HepG2 (cell line): ENCODE measurements around the gene FAM168A. TPM values are rescaled to one million over a fixed set of nuclear protein-coding genes. Genes with fewer than 3 reads are reported as not detected.

Experiments used
- EZH2 ChIP-seq: conservative IDR thresholded peaks from 2 replicates; pipeline ENCODE4 v1.6.1; 2012; ENCODE audit warnings: mild to moderate bottlenecking, low read depth, low read length, moderate library complexity
- NRL ChIP-seq: sonication (generic); formaldehyde crosslinking; IDR thresholded peaks from 2 replicates; pipeline ENCODE4 v1.5.0; 2020; ENCODE audit warnings: missing genetic modification reagents, mild to moderate bottlenecking, moderate library complexity, borderline replicate concordance
- STAT5B ChIP-seq: sonication (generic); formaldehyde crosslinking; IDR thresholded peaks from 2 replicates; pipeline ENCODE4 v1.4.0; 2020; ENCODE audit warnings: missing genetic modification reagents
- ZEB1 ChIP-seq: IDR thresholded peaks from 2 replicates; pipeline ENCODE4 v1.6.1; 2012; ENCODE audit warnings: mild to moderate bottlenecking, low read depth, inconsistent platforms; ENCODE audit not compliant: insufficient replicate concordance
- ZNF34 ChIP-seq: sonication (generic); formaldehyde crosslinking; IDR thresholded peaks from 2 replicates; pipeline ENCODE4 v1.4.0; 2020; ENCODE audit warnings: mild to moderate bottlenecking, missing genetic modification reagents, borderline replicate concordance
- polyA plus RNA-seq, 8 experiments: library from polyadenylated mRNA; depleted of rRNA in 3 of 8; stranded (reverse) in 7 of 8; unstranded in 1 of 8; fragments of >200 nt; fragmentation: Illumina TruSeq in 4 of 8; extraction: Trizol in 4 of 8; gene quantifications; 2 replicates each; pipeline versions ENCODE4 v1.2.1 to v1.2.3, GENCODE V29; 2011 to 2016; ENCODE audit warnings: low read depth in 4 of 8, missing spikeins in 1 of 8, mixed read lengths in 1 of 8; ENCODE audit not compliant: insufficient read depth in 1 of 8
- total RNA-seq, 5 experiments: library from RNA; depleted of rRNA; stranded (reverse); fragments of >200 nt; fragmentation: Illumina TruSeq; extraction: Trizol; gene quantifications; 2 replicates each; pipeline ENCODE4 v1.2.3, GENCODE V29; 2016; ENCODE audit warnings: low read depth in 1 of 5
- TF ChIP-seq, protein P1 (sequence below): sonication (generic); formaldehyde crosslinking; IDR thresholded peaks from 2 replicates; pipeline ENCODE4 v1.8.1; 2023; ENCODE audit warnings: missing genetic modification reagents, inconsistent platforms, borderline replicate concordance
- TF ChIP-seq, protein P2 (sequence below): sonication (generic); formaldehyde crosslinking; conservative IDR thresholded peaks from 2 replicates; pipeline ENCODE4 v1.4.0; 2020; ENCODE audit warnings: mild to moderate bottlenecking, missing genetic modification reagents, moderate library complexity
- TF ChIP-seq, protein P3 (sequence below): sonication (generic); formaldehyde crosslinking; IDR thresholded peaks from 2 replicates; pipeline ENCODE4 v1.4.0; 2020; ENCODE audit warnings: missing genetic modification reagents, borderline replicate concordance
- TF ChIP-seq, protein P4 (sequence below): sonication (generic); formaldehyde crosslinking; IDR thresholded peaks from 2 replicates; pipeline ENCODE4 v1.5.0; 2020; ENCODE audit warnings: missing genetic modification reagents

Gene FAM168A
- total and polyA plus RNA-seq, 2 of the 13 experiments (the other 11 are each of a cell fraction or from before 2014, with no cell fraction given): 13.9 to 15.8 TPM

DNA sequence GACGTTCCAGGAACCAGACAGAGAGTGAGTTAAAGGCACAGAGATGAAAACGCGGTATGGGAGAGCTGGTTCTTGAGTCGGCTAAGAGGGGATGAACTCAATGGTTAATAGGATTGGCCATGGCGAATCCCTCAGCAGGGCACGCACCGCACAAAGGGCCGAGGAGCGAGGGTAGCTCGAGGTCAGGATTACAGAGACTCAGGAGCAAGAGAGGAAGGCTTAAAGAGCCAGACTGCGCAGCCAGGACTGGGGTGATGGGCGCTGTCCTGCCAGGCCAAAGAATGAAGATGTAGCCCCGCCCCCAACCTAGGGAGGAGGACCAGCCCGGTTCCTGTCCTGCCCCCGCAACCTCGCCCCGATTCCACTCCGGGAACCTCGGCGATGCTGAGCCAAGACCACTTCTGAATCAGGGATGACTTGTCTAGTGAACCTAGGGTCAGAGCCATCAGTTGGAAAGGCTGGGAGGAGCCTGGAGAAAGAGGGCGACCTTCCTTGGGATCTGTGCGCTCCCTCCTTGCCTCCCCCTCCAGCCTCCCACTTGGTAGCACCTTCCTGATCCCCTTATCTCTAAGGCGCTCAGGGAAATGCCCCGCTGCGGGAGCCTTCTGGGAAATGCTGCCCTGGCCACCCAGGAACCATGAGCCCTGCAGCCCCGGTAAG is 48.2 kb upstream of the FAM168A start, which contains the start of gene PLEKHB1 (continued):
- TF ChIP-seq, protein P1, sequence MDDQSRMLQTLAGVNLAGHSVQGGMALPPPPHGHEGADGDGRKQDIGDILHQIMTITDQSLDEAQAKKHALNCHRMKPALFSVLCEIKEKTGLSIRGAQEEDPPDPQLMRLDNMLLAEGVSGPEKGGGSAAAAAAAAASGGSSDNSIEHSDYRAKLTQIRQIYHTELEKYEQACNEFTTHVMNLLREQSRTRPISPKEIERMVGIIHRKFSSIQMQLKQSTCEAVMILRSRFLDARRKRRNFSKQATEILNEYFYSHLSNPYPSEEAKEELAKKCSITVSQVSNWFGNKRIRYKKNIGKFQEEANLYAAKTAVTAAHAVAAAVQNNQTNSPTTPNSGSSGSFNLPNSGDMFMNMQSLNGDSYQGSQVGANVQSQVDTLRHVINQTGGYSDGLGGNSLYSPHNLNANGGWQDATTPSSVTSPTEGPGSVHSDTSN (CRISPR knock-in tag): no peak
- TF ChIP-seq NRL (CRISPR knock-in tag): no peak
- TF ChIP-seq STAT5B (CRISPR knock-in tag): no peak
- TF ChIP-seq, protein P2, sequence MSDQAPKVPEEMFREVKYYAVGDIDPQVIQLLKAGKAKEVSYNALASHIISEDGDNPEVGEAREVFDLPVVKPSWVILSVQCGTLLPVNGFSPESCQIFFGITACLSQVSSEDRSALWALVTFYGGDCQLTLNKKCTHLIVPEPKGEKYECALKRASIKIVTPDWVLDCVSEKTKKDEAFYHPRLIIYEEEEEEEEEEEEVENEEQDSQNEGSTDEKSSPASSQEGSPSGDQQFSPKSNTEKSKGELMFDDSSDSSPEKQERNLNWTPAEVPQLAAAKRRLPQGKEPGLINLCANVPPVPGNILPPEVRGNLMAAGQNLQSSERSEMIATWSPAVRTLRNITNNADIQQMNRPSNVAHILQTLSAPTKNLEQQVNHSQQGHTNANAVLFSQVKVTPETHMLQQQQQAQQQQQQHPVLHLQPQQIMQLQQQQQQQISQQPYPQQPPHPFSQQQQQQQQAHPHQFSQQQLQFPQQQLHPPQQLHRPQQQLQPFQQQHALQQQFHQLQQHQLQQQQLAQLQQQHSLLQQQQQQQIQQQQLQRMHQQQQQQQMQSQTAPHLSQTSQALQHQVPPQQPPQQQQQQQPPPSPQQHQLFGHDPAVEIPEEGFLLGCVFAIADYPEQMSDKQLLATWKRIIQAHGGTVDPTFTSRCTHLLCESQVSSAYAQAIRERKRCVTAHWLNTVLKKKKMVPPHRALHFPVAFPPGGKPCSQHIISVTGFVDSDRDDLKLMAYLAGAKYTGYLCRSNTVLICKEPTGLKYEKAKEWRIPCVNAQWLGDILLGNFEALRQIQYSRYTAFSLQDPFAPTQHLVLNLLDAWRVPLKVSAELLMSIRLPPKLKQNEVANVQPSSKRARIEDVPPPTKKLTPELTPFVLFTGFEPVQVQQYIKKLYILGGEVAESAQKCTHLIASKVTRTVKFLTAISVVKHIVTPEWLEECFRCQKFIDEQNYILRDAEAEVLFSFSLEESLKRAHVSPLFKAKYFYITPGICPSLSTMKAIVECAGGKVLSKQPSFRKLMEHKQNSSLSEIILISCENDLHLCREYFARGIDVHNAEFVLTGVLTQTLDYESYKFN (CRISPR knock-in tag): no peak
- TF ChIP-seq EZH2: no peak
- TF ChIP-seq ZEB1: no peak
- TF ChIP-seq, protein P3, sequence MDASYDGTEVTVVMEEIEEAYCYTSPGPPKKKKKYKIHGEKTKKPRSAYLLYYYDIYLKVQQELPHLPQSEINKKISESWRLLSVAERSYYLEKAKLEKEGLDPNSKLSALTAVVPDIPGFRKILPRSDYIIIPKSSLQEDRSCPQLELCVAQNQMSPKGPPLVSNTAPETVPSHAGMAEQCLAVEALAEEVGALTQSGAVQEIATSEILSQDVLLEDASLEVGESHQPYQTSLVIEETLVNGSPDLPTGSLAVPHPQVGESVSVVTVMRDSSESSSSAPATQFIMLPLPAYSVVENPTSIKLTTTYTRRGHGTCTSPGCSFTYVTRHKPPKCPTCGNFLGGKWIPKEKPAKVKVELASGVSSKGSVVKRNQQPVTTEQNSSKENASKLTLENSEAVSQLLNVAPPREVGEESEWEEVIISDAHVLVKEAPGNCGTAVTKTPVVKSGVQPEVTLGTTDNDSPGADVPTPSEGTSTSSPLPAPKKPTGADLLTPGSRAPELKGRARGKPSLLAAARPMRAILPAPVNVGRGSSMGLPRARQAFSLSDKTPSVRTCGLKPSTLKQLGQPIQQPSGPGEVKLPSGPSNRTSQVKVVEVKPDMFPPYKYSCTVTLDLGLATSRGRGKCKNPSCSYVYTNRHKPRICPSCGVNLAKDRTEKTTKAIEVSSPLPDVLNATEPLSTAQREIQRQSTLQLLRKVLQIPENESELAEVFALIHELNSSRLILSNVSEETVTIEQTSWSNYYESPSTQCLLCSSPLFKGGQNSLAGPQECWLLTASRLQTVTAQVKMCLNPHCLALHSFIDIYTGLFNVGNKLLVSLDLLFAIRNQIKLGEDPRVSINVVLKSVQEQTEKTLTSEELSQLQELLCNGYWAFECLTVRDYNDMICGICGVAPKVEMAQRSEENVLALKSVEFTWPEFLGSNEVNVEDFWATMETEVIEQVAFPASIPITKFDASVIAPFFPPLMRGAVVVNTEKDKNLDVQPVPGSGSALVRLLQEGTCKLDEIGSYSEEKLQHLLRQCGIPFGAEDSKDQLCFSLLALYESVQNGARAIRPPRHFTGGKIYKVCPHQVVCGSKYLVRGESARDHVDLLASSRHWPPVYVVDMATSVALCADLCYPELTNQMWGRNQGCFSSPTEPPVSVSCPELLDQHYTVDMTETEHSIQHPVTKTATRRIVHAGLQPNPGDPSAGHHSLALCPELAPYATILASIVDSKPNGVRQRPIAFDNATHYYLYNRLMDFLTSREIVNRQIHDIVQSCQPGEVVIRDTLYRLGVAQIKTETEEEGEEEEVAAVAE (CRISPR knock-in tag): no peak
- TF ChIP-seq ZNF34 (CRISPR knock-in tag): no peak
- TF ChIP-seq, protein P4, sequence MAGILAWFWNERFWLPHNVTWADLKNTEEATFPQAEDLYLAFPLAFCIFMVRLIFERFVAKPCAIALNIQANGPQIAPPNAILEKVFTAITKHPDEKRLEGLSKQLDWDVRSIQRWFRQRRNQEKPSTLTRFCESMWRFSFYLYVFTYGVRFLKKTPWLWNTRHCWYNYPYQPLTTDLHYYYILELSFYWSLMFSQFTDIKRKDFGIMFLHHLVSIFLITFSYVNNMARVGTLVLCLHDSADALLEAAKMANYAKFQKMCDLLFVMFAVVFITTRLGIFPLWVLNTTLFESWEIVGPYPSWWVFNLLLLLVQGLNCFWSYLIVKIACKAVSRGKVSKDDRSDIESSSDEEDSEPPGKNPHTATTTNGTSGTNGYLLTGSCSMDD: no peak
